HG02852 (cell line): ENCODE results near the gene ARHGAP10.
A peak's percentile ranks its signal among the peaks of the same experiment; 100 is the strongest.

Experiments
- ATAC-seq: cut with Tn5 transposase; IDR thresholded peaks from one replicate; pipeline ENCODE4 v1.9.1; 2021; ENCODE audit warnings: mild to moderate bottlenecking, moderate library complexity; ENCODE audit not compliant: unreplicated experiment

ARHGAP10 gene, protein sequence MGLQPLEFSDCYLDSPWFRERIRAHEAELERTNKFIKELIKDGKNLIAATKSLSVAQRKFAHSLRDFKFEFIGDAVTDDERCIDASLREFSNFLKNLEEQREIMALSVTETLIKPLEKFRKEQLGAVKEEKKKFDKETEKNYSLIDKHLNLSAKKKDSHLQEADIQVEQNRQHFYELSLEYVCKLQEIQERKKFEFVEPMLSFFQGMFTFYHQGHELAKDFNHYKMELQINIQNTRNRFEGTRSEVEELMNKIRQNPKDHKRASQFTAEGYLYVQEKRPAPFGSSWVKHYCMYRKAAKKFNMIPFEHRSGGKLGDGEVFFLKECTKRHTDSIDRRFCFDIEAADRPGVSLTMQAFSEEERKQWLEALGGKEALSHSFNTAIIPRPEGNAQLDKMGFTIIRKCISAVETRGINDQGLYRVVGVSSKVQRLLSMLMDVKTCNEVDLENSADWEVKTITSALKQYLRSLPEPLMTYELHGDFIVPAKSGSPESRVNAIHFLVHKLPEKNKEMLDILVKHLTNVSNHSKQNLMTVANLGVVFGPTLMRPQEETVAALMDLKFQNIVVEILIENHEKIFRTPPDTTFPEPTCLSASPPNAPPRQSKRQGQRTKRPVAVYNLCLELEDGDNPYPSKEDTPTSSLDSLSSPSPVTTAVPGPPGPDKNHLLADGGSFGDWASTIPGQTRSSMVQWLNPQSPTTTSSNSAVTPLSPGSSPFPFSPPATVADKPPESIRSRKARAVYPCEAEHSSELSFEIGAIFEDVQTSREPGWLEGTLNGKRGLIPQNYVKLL

DNA sequence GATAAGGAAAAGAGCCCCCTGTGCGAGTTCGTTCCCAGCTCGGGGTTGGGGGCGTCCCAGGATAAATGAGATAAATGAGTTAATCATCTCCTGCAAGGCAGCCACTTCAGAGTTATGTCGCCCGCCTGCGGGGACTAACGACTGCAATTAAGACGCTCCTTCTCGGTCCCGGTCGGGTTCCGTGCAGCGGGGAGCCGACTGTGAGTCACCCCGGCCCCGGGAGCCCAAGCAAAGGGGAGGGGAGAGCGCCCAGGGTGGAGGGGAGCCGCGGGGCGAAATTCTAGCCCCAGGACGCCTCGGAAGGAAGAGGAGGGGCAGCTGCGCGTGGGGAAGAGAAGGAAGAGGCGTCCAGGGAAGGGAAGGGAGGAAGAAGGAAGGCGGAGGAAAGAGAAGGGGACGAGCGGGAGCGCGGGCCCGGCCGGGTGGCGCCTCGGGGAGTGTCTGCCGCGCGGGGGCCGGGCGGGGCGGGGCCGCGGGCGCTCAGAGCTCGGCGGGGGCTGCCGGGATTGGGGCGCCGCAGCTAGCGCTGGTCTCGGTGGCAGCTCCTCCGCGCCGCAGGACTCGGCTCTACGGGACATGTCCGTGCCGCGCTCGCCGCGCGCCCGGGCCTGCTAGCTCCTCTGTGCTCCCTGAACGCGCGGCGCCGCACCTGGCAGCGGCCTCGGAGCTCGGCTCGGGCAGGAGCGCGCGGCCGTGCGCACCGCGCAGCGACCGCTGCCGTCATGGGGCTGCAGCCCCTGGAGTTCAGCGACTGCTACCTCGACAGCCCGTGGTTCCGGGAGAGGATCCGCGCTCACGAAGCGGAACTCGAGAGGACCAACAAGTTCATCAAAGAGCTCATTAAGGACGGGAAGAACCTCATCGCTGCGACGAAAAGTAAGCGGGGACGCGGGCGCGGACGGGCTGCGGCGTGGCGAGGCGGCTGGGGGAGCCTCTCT lies at the start of gene ARHGAP10:
Gene ARHGAP10 (plus strand): TSS at position 509 of the 938 bp plus-strand sequence. CDS start 214 bp downstream, at position 723.
- peak; percentile 63 for ATAC-seq

DNA sequence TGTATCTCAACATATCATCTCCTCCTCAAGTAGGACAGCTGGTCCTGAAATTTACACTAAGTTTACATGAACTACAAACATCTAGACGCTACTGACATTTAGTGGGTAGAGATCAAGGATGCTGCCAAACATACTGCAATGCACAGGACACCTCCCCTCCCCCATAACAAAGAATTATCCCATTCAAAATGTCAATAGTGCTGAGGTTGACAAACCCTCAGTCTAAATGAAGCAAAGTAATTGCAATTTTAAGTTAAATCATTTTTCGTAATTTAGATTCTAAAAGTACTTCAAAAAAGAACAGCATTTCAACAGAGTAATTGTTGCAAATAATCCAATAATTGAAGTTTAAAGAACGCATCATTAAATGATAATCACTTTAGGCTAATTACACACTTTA lies 49.1 kb upstream of the ARHGAP10 start:
- ATAC-seq, result no peak

DNA sequence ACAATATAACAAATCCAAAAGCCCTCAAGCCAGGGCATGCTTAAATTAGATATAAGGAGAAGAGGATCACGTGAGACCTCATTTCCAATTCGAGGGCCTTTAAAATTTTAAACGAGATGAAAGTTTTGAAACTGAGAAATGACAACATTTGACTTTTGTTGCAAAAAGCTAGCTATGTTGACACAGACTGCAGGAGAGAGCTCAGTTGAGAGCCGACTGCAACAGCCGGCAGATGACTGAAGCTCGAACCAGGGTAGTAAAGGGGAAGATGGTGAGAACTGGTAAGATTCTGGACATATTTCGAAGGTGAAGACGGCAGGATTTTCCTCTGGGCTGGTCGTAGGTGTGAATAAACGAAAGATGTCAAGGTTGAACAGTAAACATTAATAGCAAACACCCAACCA lies 48.7 kb upstream of the ARHGAP10 start:
- peak; percentile 13 for ATAC-seq

DNA sequence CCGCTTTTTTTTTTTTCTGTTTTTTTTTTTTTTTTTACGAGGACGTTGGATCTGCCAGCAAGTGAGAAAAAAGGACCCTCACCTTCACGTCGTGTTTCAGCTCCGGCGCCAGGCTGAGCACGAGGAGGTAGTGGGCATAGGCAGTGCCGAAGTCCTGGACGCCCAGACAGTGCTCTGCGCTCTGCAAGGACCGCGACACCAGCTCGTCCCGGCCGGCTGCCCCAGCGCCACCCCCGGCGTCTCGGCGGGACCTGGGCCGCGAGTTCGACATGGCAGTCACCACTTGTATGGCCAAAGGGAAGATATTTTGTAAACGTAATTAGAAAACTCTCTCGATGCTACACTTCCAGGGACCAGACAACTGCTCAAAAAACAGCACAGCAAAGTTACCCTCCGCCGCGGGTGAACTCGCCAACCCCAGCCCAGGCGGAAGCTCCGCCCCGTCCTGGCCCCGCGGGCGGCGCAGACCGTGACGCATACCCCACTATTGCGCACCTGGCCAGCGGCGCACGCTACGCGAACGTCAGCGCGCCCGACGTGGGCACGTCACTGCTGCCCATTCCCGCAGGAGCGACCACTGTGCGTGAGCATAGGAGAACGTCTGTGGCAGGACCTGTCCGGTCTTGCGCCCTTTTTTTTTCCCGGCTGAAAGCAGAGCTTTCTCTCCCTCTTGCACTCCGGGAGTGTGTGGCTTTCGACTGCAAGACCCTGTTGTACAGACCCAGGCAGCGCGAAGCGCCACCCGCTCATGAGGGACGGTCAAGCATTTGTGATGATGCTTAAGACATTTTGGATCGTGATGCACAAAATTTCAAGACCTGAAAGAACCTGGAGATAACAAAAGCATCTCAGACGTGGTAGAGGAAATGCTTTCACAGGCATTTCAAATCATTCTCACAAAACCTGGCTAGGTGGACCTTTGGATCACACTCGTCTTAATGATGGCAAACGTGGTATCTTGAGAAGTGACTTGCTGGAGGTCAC lies 47.9 kb upstream of the ARHGAP10 start, which contains the start of gene PRMT9:
Gene PRMT9 (minus strand): TSS at position 447 of the 984 bp plus-strand sequence. CDS start 176 bp downstream, at position 271.
- ATAC-seq, result peak; percentile 99

DNA sequence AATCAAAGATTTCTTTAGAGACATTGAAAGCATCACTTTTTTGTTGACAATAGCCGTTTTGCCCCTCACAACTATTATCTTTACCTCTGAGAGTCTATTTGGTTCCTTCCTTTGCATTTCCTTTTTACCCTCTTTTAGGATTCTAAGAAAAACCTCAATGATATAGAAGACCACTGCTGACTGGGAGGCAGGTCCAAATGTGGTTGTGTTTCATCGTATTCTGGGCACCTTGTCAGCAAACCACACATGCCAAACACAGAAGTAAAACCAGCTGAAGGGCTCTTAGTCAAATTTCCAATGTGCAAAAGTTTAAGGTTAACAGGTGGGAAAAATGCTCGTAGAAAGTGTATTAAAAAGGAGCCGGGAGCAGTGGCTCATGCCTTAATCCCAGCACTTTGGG lies 42.8 kb upstream of the ARHGAP10 start:
- no peak for ATAC-seq

DNA sequence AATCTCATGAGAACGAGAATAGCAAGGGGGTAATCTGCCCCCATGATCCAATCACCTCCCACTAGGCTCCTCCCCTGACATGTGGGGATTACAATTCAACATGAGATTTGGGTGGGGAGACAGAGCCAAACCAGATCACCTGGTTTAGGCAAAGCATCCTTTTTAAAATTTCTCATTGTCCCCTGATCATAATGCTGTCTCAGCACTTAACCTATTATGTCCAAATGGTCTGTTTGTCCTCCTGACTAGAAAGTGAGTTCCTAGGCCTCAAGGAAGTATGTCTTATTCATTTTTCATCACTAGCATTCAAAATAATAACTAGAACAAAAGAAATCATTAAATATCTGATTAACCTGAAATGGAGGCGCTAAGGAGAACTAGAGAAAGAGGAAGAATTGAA lies 40.1 kb upstream of the ARHGAP10 start:
- no peak for ATAC-seq

DNA sequence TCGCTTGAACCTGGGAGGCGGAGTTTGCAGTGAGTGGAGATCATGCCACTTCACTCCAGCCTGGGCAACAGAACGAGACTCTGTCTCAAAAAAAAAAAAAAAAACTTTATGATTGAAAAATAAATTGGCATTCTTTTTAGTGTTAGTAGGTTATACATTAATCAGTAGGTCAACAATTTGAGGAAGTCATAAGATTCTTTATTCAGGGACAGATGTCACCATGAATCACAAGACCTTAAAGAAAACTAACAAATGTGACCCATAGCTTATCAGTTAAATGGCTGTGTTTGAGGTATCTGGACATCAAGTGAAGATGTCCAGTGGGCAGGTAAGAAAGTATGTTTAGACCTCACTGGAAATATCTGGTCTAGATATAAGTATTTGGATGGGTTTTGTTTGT lies 38.7 kb upstream of the ARHGAP10 start:
- ATAC-seq, result no peak

DNA sequence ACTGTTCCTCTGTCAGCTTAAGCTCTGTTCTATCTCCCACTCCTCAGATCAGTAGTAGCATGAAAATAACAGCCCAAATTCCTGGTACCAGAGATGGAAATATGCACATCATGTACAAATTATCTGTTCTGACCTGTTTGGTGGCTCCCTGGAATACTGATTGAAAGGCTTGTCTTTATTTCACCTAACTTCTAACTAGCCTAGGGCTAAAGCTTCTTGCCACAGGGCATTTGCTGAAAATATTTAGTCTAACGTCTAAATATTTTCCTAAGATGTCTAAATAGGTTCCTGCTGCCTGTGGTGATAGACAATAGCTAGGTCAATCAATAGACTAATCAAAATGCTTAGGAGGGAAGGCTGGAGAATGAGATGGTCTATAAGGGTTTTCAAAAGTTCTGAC lies 35.0 kb upstream of the ARHGAP10 start:
- ATAC-seq, result no peak

DNA sequence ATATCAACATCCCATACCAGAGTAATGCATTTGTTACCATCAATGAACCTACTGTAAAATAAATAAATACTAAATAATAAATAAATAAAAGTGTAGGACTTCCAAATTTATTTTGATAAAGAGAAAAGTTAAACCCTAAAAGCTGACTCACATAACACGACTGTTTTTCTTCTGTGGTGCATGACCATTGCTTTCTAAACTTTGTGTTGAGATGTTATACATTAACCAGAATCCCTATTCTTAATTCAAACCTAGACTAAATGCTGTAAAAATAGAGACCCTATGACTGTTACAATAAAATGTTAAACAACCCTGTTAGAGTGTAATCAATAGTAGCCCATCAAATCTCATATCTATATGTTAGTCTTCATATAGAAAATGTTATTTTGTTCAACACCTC lies 27.0 kb upstream of the ARHGAP10 start:
- no peak for ATAC-seq

DNA sequence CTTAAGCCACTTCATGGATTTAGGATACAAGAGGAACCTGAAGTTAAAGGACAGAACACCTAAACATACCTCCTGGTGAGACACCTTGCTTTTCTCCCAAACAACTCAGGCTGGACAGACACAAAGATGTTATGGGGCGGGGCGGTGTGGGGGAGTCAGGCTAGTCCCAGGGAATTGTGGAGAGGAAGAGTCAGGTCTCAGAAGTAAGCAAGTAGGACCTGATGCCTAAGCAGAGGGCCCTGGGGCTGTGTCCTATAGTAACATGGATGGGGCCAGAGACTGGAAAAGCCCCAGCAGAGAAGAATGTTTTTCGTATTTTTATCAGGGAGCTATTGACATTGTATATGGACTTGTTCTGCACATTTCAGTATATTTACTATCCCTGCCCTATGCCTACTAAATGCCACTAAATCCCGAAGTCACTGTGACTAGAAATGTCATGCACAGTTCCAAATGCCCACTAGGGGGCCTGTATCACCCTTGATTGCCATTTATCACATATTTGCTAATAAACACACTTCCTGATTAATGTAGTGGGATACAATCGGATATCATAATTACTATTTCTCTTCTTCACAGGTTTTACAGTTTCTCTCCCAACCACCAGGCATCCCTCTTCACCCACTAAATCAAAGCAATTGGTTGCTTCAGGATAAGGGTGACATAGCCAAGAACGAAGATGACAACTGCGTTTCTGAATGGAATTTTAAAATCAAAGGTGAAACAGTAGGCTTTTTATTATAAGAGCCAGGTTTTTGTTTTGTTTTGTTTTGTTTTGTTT lies 23.8 kb upstream of the ARHGAP10 start:
- ATAC-seq, result peak; percentile 65

DNA sequence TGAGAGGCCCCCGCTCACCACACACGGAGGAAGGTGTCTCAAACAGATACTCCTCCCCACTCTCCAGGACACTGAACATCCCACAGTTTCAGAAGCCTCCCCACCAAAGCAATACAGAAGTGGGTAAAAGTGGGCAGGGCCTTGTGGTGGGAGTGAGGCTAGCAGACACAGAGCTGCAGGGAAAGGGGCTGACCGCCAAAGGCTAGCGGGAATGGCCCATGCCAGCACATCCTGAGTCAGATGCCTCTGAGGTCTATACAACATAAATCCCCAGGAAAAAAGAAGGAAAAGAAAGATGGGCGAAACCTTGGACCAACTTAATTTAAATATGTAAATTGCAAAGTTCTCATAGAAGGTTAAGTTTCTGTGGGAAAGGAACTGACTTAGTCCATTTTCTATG lies 21.9 kb upstream of the ARHGAP10 start:
- ATAC-seq, result no peak

DNA sequence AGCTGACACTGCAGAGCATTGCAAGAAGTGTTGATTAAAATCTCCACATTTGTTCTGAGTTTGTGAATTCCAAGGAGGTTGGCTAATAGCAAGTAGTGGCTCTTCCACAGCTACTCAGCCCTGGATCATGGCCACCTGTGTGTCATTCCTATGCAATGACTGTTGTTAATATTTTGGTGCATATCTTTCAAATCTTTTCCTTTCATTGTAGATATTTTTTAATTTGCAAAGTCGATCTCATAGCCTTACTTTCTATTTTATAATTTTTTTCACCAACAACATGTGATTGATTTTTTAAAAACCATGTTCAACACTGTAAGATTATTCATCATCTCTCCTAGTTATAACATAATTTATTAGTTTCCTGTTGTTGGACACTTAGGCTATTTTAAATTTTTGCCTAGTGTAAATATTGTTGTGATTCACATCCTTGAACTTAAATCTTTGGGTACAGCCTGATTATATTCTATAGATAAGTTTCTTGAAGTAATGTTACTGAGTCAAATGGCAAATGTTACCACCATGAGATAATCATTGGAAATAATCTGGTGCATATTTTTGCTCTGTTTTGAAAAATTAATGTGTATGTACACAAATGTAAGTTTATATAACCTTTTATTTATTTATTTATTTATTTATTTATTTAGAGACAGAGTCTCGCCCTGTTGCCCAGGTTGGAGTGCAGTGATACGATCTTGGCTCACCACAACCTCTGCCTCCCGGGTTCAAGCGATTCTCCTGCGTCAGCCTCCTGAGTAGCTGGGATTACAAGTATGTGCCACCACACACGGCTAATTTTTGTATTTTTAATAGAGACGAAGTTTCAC lies 17.1 kb upstream of the ARHGAP10 start:
- ATAC-seq, result no peak

DNA sequence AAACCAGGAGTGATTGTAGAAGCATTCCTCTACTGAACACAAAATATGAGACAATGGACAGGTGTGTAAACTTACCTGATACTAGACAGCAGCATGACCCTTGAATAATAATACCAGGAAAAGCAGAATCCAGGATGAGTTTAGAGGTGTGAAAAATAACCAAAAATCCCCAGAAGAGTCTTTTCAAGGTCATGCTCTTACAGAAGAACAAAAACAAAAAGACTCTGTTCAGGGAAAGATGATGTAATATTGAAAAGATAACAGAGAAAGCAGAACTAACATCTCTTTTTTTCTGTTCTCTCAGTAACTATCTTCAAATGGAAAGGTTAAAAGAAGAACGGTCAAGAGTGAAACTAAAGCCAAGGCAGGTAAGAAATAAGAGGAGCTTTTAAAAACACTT lies 14.0 kb upstream of the ARHGAP10 start:
- ATAC-seq, result peak; percentile 91

DNA sequence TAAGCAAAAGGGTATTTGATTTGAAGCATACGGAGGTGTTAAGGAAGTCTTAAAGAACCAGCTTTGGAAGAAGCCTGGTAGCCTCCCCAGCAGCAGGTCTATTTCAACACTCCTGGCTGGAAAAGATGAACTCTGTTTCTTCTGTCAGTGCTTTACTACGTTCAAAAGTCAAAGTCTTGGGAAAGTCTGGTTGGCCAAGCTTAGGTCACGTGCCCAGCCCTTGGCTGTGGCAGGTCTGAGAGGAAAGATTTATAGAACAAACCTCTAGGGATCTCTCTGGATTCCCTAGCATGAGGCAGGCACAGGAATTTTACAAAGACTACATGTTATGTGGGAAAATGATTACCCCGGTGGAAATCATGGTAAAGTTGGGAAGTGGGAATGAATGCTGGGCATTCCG lies 8.6 kb upstream of the ARHGAP10 start:
- no peak for ATAC-seq

DNA sequence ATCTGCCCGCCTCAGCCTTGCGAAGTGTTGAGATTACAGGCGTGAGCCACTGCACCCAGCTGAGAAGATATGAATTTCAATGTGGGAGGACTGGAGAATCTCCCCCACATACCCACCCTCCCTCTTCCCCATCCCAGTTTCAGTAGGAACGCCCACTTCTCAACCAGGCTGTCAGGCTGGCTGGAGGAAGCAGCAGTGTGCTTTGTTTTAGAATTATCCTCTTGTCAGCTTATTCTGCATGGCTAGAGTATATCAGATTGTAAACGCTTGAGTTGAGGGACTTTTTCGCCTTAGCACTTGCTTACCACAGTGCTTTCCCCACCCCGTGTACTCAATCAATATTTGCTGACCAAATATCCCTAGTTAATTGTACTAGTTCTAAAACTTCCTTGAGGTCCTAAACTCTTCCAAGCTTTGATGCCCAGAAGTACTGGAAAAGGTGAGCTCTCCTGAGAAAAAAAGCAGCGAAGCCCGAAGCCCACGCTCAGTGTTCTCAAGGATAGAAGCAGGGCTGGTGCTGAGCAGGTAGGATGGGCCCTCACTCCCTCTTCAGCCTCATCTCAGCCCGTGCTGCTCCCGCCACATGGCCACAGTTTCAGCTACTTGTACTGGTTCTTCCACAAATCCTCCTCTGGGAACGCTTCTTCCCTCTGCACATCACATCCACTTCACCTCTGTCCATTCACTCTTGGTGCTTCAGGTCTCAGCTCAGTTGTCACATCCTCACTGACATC lies 7.3 kb upstream of the ARHGAP10 start:
- no peak for ATAC-seq

DNA sequence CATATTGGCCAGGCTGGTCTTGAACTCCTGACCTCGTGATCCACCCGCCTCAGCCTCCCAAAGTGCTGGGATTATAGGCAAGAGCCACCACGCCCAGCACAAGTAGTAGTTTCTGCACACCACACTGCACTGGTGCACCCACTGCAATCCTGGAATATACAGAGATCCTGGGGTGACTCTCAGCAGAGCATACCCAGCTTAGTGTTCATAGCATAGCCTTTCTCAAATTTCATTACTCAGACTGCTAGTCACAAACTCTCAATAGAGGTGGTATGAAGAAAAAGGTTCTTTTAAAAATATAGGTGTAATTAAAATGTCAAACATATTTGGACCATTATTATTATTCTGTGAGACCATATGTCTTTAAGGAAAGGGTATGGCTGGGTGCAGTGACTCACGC lies 6.2 kb upstream of the ARHGAP10 start:
- no peak for ATAC-seq

DNA sequence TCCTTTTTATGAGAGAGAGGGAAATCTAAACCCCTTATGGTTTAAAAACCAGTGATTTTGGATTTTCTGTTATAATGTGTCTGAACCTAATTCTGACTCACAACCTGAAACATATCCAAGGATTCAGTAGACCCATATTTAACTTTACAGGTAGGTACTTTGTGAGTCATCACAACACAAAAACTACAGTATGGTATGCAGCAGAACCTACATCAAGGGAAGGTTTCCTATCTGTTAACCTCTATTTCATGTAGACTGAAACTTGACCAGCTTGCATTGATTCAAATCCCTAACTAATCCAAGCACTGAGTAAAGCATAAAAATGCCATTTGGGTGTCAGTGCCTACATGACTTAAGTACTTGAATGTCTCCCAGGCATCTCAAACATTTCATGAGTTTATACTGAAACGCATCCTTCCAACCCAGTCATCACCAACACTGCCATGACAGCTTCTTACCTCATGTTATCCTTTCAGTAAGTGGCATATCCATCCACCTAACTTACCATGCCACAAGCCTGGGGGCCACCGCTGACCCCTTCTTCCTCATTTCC lies 4.3 kb upstream of the ARHGAP10 start:
- ATAC-seq, result no peak
